K562 (cell line): Measurements from ENCODE around the gene ATF6B. TPM values are rescaled to one million over a fixed set of nuclear protein-coding genes. Genes with fewer than 3 reads are reported as not detected.

Experiments
- ATAC-seq: fragments of 200-7000 bp; cut with Tn5 transposase; 3 replicates; pipeline ENCODE4 v1.9.1; 2020; ENCODE audit warnings: moderate library complexity
- BruUV-seq: library from RNA; stranded (reverse); fragments of 400-500 nt; replicated peaks from 2 replicates; lab custom pipeline; 2021; lab: Mats Ljungman, UMichigan
- CTCF ChIA-PET: fragments of 300-600 bp; formaldehyde crosslinking; extraction: SDS; loops from one replicate; lab custom pipeline; 2021; ENCODE audit warnings: low intra/inter-chr PET ratio; lab: Yijun Ruan, JAX
- POLR2A ChIA-PET: fragments of 300-600, 350-650 bp; sonication (Branson Sonifier 250); formaldehyde crosslinking; extraction: SDS; loops from one replicate; lab custom pipeline; 2021; ENCODE audit warnings: antibody characterized with exemption, inconsistent platforms; lab: Yijun Ruan, JAX
- DNase-seq, 4 experiments: peaks; one replicate each; pipeline versions ENCODE4 v3.0.0 to v3.0.0-alpha.2; 2011 to 2018; ENCODE audit warnings: low spot score in 3 of 4, mixed read lengths in 3 of 4; ENCODE audit errors: extremely low read depth in 1 of 4
- FAIRE-seq: peaks from 2 replicates; lab custom pipeline; 2011; peaks lifted over from hg19 to GRCh38; lab: Jason Lieb, UNC
- H2AFZ ChIP-seq: 2 replicates; pipeline ENCODE4 v1.6.0; 2011; ENCODE audit warnings: low read depth, low read length, control low read depth, inconsistent platforms
- H3K27ac ChIP-seq: fragments of 200-600 bp; 3 replicates; pipeline ENCODE4 v1.8.0; 2011; ENCODE audit warnings: low read depth, mild to moderate bottlenecking, control low read depth, inconsistent platforms, low read length, moderate library complexity, mixed read lengths; ENCODE audit errors: extremely low read depth
- H3K27me3 ChIP-seq, 2 experiments: fragments of 300-600 bp in 1 of 2; 2 replicates in 1 of 2; 3 replicates in 1 of 2; pipeline versions ENCODE4 v1.6.0 to v1.8.0; 2011; ENCODE audit warnings: inconsistent platforms in 2 of 2, low read length in 2 of 2, mild to moderate bottlenecking in 1 of 2, mixed read lengths in 1 of 2, moderate library complexity in 1 of 2; ENCODE audit not compliant: control insufficient read depth in 2 of 2, insufficient read depth in 2 of 2
- H3K36me3 ChIP-seq: fragments of 300-600 bp; 3 replicates; pipeline ENCODE4 v1.8.0; 2011; ENCODE audit warnings: mild to moderate bottlenecking, low read length, inconsistent platforms; ENCODE audit not compliant: control insufficient read depth, insufficient read depth
- H3K4me1 ChIP-seq, 2 experiments: fragments of 200-600 bp in 1 of 2; replicated peaks in 1 of 2; 2 replicates in 1 of 2; 3 replicates in 1 of 2; pipeline versions ENCODE4 v1.5.1 to v1.8.0; 2011; ENCODE audit warnings: inconsistent platforms in 2 of 2, low read length in 2 of 2, mild to moderate bottlenecking in 1 of 2, mixed read lengths in 1 of 2, moderate library complexity in 1 of 2; ENCODE audit not compliant: control insufficient read depth in 2 of 2, insufficient read depth in 2 of 2
- H3K4me2 ChIP-seq: 2 replicates; pipeline ENCODE4 v1.6.1; 2011; ENCODE audit warnings: low read length, control low read depth, inconsistent platforms, mixed read lengths; ENCODE audit not compliant: insufficient read depth
- H3K4me3 ChIP-seq: fragments of 200-600 bp; sonication (generic), shearing (Covaris generic); 2 replicates; pipeline ENCODE4 v1.5.1; 2016; ENCODE audit warnings: control low read depth, inconsistent platforms
- H3K79me2 ChIP-seq: fragments of 200-600 bp; 3 replicates; pipeline ENCODE4 v1.8.0; 2011; ENCODE audit warnings: low read length, inconsistent platforms; ENCODE audit not compliant: control insufficient read depth, insufficient read depth
- H3K9ac ChIP-seq, 2 experiments: 2 replicates each; pipeline versions ENCODE4 v1.6.0 to v1.6.1; 2011; ENCODE audit warnings: low read depth in 2 of 2, low read length in 2 of 2, control low read depth in 1 of 2, inconsistent platforms in 1 of 2, mild to moderate bottlenecking in 1 of 2, mixed read lengths in 1 of 2; ENCODE audit not compliant: insufficient read depth in 1 of 2
- H3K9me1 ChIP-seq: one replicate; pipeline ENCODE4 v1.6.0; 2011; ENCODE audit warnings: inconsistent platforms, mild to moderate bottlenecking, low read length, moderate library complexity; ENCODE audit not compliant: control insufficient read depth, insufficient read depth
- H3K9me3 ChIP-seq: replicated peaks from 2 replicates; pipeline ENCODE4 v1.5.1; 2011; ENCODE audit warnings: low read depth, low read length, inconsistent platforms; ENCODE audit not compliant: control insufficient read depth, insufficient read depth
- H4K20me1 ChIP-seq: replicated peaks from 2 replicates; pipeline ENCODE4 v1.6.1; 2011; ENCODE audit warnings: low read length, inconsistent platforms, mixed read lengths; ENCODE audit not compliant: control insufficient read depth, insufficient read depth
- ELF4 ChIP-seq: fragments of 450-650 bp; formaldehyde crosslinking; IDR thresholded peaks from 2 replicates; pipeline ENCODE4 v1.4.0; 2022; ENCODE audit warnings: missing genetic modification characterization
- PCBP1 ChIP-seq: fragments of 200-400 bp; formaldehyde crosslinking; IDR thresholded peaks from 2 replicates; pipeline ENCODE4 v1.6.1; 2018; ENCODE audit warnings: mild to moderate bottlenecking, low read depth, low read length; ENCODE audit not compliant: poor library complexity, severe bottlenecking
- RBBP5 ChIP-seq: fragments of 200-600 bp; sonication (generic); IDR thresholded peaks from 2 replicates; pipeline ENCODE4 v1.6.1; 2012; ENCODE audit warnings: borderline replicate concordance, mild to moderate bottlenecking, low read length, control low read depth, inconsistent platforms; ENCODE audit not compliant: insufficient read depth, poor library complexity, severe bottlenecking
- ZNF263 ChIP-seq: sonication (generic); formaldehyde crosslinking; IDR thresholded peaks from 2 replicates; pipeline ENCODE4 v1.8.0; 2022; ENCODE audit warnings: mild to moderate bottlenecking, missing genetic modification reagents, borderline replicate concordance
- WGBS: fragments of 100-300 bp; shearing (Covaris generic); methylation state at CpG from one replicate; pipeline ENCODE4 v1.1.6; 2016; ENCODE audit warnings: low coverage, mixed read lengths; ENCODE audit not compliant: insufficient coverage; ENCODE audit errors: missing lambda C conversion rate; 5-methylcytosine and 5-hydroxymethylcytosine counted together
- in situ Hi-C: fragments of 300-500 bp; cut with MboI; formaldehyde crosslinking; loops from 4 replicates; pipeline ENCODE4 v1.15.0; 2018; ENCODE audit warnings: inconsistent platforms, mixed read lengths
- intact Hi-C: fragments of 100-400 bp; cut with micrococcal nuclease; formaldehyde crosslinking; loops from 2 replicates; pipeline ENCODE4 v1.14.2; 2022
- polyA plus RNA-seq, 8 experiments: library from polyadenylated mRNA; depleted of rRNA in 4 of 8; stranded (reverse) in 5 of 8; unstranded in 3 of 8; fragments of >200 nt; fragmentation: Nextera tagmentation in 2 of 8; fragmentation: Illumina TruSeq in 1 of 8; extraction: Ambion mirVana in 2 of 8; extraction: Trizol in 1 of 8; gene quantifications; 2 replicates each; pipeline versions ENCODE4 v1.2.1 to v1.2.3, GENCODE V29; 2011 to 2014; ENCODE audit warnings: inconsistent platforms in 1 of 8, missing spikeins in 1 of 8
- total RNA-seq, 7 experiments: library from RNA; depleted of rRNA in 6 of 7; stranded (reverse); fragments of >200 nt in 6 of 7; fragmentation: Illumina TruSeq in 2 of 7; extraction: Trizol in 2 of 7; gene quantifications; 2 replicates each; pipeline versions ENCODE4 v1.2.1 to v1.2.3, GENCODE V29; 2011 to 2021; ENCODE audit warnings: low replicate concordance in 1 of 7
- TF ChIP-seq, protein P1 (sequence below): sonication (generic); formaldehyde crosslinking; IDR thresholded peaks from 2 replicates; pipeline ENCODE4 v1.9.0; 2022; ENCODE audit warnings: mild to moderate bottlenecking, missing genetic modification reagents
- TF ChIP-seq, protein P2 (sequence below): fragments of 450-650 bp; formaldehyde crosslinking; IDR thresholded peaks from 2 replicates; pipeline ENCODE4 v1.4.0; 2022; ENCODE audit warnings: missing genetic modification characterization
- TF ChIP-seq, protein P3 (sequence below): fragments of 450-650 bp; formaldehyde crosslinking; conservative IDR thresholded peaks from 2 replicates; pipeline ENCODE4 v1.4.0; 2022; ENCODE audit warnings: mild to moderate bottlenecking, missing genetic modification characterization
- TF ChIP-seq, protein P4 (sequence below): sonication (generic); formaldehyde crosslinking; IDR thresholded peaks from 2 replicates; pipeline ENCODE4 v1.8.0; 2022; ENCODE audit warnings: mild to moderate bottlenecking, missing genetic modification reagents

Gene ATF6B
- total and polyA plus RNA-seq, 9 of the 15 experiments (the other 6 are each of a cell fraction or from before 2014, with no cell fraction given) = 20.7 to 131 (median 31.7) TPM

DNA sequence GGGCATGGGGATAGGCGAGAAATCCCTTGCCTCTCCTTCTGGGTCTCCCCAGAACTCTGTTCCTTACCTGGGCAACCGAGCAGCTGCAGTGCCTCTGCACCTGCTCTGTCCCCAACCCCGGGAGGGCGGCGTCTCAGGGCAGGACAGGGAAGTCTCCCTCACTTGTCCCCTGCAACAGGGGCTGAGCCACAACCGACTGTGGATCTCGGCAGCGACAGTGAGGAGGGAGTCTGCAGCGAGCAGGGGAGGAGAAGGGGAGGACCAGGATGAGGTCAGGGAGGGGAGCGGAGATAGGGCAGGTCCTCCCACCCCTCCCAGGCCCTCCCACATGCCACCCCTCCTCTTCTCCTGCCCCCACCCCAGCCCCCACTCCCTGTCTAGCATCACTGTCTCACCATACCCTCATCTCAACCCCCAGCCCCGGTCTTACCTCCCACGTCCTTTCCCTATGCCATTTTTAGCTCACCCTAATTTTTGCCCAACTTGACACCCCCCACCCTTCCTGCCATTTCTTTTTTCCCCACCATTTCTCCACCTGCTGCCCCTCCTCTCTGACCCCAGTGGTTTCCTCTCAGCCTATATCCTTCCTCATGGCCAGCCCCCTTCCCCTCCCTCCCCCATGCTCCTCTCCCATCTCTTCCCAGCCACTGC is 18.8 kb downstream of the ATF6B start, which contains the start of gene TNXB (continued):
- peak; percentile 50; the same call in 1 of the 2 replicates for TF ChIP-seq ELF4 (CRISPR knock-in tag)
- TF ChIP-seq, protein P1, sequence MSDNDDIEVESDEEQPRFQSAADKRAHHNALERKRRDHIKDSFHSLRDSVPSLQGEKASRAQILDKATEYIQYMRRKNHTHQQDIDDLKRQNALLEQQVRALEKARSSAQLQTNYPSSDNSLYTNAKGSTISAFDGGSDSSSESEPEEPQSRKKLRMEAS = no peak
- TF ChIP-seq ZNF263 (CRISPR knock-in tag) = peak; percentile 96
- TF ChIP-seq, protein P2, sequence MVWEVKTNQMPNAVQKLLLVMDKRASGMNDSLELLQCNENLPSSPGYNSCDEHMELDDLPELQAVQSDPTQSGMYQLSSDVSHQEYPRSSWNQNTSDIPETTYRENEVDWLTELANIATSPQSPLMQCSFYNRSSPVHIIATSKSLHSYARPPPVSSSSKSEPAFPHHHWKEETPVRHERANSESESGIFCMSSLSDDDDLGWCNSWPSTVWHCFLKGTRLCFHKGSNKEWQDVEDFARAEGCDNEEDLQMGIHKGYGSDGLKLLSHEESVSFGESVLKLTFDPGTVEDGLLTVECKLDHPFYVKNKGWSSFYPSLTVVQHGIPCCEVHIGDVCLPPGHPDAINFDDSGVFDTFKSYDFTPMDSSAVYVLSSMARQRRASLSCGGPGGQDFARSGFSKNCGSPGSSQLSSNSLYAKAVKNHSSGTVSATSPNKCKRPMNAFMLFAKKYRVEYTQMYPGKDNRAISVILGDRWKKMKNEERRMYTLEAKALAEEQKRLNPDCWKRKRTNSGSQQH (CRISPR knock-in tag) = peak; percentile 70; the same call in 1 of the 2 replicates
- TF ChIP-seq, all 486 proteins: peak for 10

DNA sequence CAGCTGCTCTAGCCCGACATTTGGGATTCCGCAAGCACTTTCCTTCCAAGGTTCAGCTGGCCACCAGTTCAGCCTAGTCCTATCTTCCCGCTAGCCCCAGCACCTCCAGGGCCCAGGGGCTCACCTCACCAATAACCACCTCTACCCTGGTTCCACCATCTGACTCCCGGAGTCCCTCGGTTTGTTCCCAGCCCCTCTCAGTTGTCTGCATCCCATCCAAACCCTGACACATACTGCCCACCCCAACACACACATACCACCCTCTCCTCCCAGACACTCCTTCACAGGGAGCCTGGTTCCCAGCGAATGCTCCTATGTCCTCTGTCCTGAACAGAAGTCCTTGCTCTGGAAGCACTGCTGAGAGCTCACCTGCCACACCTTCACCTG is 19.3 kb downstream of the ATF6B start:
- peak overlapping the region; percentile 51; the same call in 1 of the 2 replicates for H3K4me2 ChIP-seq
- H3K9me3 ChIP-seq = no peaks in the 10 kb centered on the region
- FAIRE-seq = no peak
- DNase-seq = no peak
- H3K79me2 ChIP-seq = no peaks in the 10 kb centered on the region
- peak; percentile 6; the same call in 2 of the 3 replicates for ATAC-seq
- peaks cover 0 to 23% of the 10 kb centered on the region in 2 experiments; a peak in 2 of 5 replicates for H3K27me3 ChIP-seq
- ChIA-PET CTCF (no interaction called here), POLR2A (interaction anchor here (0.6 to 4.9 kb wide), 8 partner anchors 10 to 87 kb away, joined by 3 to 38 read pairs (median 6); partner anchors contain the start of gene ATF6B)
- H4K20me1 ChIP-seq = no peaks in the 10 kb centered on the region
- in situ Hi-C loops (no loop called here), intact Hi-C loops (no loop called here)
- no peaks in the 10 kb centered on the region for H3K36me3 ChIP-seq
- WGBS = 26% methylated on average over 6 of the region's 6 CpGs
- H3K9ac ChIP-seq = peak overlapping the region in 1 of 2 experiments; percentile 80; a peak in 2 of 4 replicates
- BruUV-seq = no TSS peak
- H2AFZ ChIP-seq = no peak overlapping the region
- no peak overlapping the region for H3K4me3 ChIP-seq
- no peak overlapping the region for H3K27ac ChIP-seq
- H3K4me1 ChIP-seq = peaks cover 29 to 40% of the 10 kb centered on the region in 2 experiments
- no peaks in the 10 kb centered on the region for H3K9me1 ChIP-seq
- TF ChIP-seq, protein P3, sequence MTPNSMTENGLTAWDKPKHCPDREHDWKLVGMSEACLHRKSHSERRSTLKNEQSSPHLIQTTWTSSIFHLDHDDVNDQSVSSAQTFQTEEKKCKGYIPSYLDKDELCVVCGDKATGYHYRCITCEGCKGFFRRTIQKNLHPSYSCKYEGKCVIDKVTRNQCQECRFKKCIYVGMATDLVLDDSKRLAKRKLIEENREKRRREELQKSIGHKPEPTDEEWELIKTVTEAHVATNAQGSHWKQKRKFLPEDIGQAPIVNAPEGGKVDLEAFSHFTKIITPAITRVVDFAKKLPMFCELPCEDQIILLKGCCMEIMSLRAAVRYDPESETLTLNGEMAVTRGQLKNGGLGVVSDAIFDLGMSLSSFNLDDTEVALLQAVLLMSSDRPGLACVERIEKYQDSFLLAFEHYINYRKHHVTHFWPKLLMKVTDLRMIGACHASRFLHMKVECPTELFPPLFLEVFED (CRISPR knock-in tag) = 0 out of 2 replicates have a peak, but pooled peaks have one; percentile 56
- TF ChIP-seq PCBP1 (no peak), RBBP5 (peak; percentile 11)
- TF ChIP-seq, protein P4, sequence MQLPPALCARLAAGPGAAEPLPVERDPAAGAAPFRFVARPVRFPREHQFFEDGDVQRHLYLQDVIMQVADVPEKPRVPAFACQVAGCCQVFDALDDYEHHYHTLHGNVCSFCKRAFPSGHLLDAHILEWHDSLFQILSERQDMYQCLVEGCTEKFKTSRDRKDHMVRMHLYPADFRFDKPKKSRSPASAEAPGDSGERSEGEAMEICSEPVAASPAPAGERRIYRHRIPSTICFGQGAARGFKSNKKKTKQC (CRISPR knock-in tag) = 0 out of 2 replicates have a peak, but pooled peaks have one; percentile 9
- TF ChIP-seq, protein P2 (CRISPR knock-in tag) = 0 out of 2 replicates have a peak, but pooled peaks have one; percentile 43
